HEK293 (cell line): ENCODE measurements around the gene SETD1A.

Source experiments
- CTCF ChIA-PET: fragments of 350-600 bp; formaldehyde crosslinking; extraction: SDS; loops from one replicate; lab custom pipeline; 2021; ENCODE audit warnings: antibody characterized with exemption; lab: Yijun Ruan, JAX
- POLR2A ChIA-PET: fragments of 300-600 bp; formaldehyde crosslinking; extraction: SDS; loops from one replicate; lab custom pipeline; 2020; ENCODE audit warnings: antibody characterized with exemption, inconsistent platforms; lab: Yijun Ruan, JAX
- H3K27ac ChIP-seq: fragments of 200-500 bp; sonication (Bioruptor generic); 2 replicates; pipeline ENCODE4 v1.5.1; 2014; ENCODE audit warnings: low read depth, low read length, control low read depth, inconsistent platforms; ENCODE audit errors: extremely low read depth
- H3K36me3 ChIP-seq, 2 experiments: fragments of 200-500 bp in 1 of 2; sonication (Bioruptor generic) in 1 of 2; 1 replicate in 1 of 2; 2 replicates in 1 of 2; pipeline ENCODE4 v1.5.1; 2014 to 2017; ENCODE audit warnings: inconsistent platforms in 2 of 2, low read length in 2 of 2; ENCODE audit not compliant: control insufficient read depth in 2 of 2, insufficient read depth in 1 of 2
- H3K4me1 ChIP-seq: fragments of 200-500 bp; sonication (Bioruptor generic); 2 replicates; pipeline ENCODE4 v1.5.1; 2014; ENCODE audit warnings: mild to moderate bottlenecking, low read length, inconsistent platforms; ENCODE audit not compliant: control insufficient read depth, insufficient read depth
- H3K4me3 ChIP-seq: 2 replicates; pipeline ENCODE4 v1.5.1; 2011; ENCODE audit warnings: low read depth, mild to moderate bottlenecking, control low read depth, low read length, moderate library complexity
- H3K9me3 ChIP-seq: fragments of 200-500 bp; sonication (Bioruptor generic); 2 replicates; pipeline ENCODE4 v1.5.1; 2014; ENCODE audit warnings: low read depth, low read length, inconsistent platforms; ENCODE audit not compliant: control insufficient read depth, insufficient read depth
- ELK4 ChIP-seq: IDR thresholded peaks from 2 replicates; pipeline ENCODE4 v1.6.1; 2011; ENCODE audit warnings: mild to moderate bottlenecking, low read depth, low read length, borderline replicate concordance
- IKZF3 ChIP-seq: fragments of 450-650 bp; IDR thresholded peaks from 2 replicates; pipeline ENCODE4 v1.5.0; 2018; ENCODE audit warnings: missing biosample characterization, mild to moderate bottlenecking, missing genetic modification characterization, moderate library complexity
- PBX3 ChIP-seq: sonication (generic); formaldehyde crosslinking; IDR thresholded peaks from 2 replicates; pipeline ENCODE4 v1.8.1; 2022; ENCODE audit warnings: mild to moderate bottlenecking, moderate library complexity, missing genetic modification reagents
- SCRT1 ChIP-seq: fragments of 450-650 bp; formaldehyde crosslinking; IDR thresholded peaks from 2 replicates; pipeline ENCODE4 v1.5.1; 2016; ENCODE audit warnings: missing biosample characterization, missing genetic modification characterization, borderline replicate concordance
- ZBTB17 ChIP-seq: fragments of 450-650 bp; formaldehyde crosslinking; IDR thresholded peaks from 2 replicates; pipeline ENCODE4 v1.5.1; 2016; ENCODE audit warnings: missing biosample characterization, missing genetic modification characterization
- ZBTB8A ChIP-seq: fragments of 450-650 bp; formaldehyde crosslinking; IDR thresholded peaks from 2 replicates; pipeline ENCODE4 v1.5.1; 2016; ENCODE audit warnings: missing biosample characterization, missing genetic modification characterization
- ZFHX2 ChIP-seq: fragments of 450-650 bp; formaldehyde crosslinking; conservative IDR thresholded peaks from 2 replicates; pipeline ENCODE4 v1.5.1; 2016; ENCODE audit warnings: missing biosample characterization, missing genetic modification characterization
- ZNF202 ChIP-seq: fragments of 450-650 bp; formaldehyde crosslinking; IDR thresholded peaks from 2 replicates; pipeline ENCODE4 v1.5.1; 2016; ENCODE audit warnings: missing biosample characterization, missing genetic modification characterization, borderline replicate concordance
- ZNF223 ChIP-seq: fragments of 450-650 bp; formaldehyde crosslinking; IDR thresholded peaks from 2 replicates; pipeline ENCODE4 v1.5.1; 2016; ENCODE audit warnings: missing biosample characterization, missing genetic modification characterization
- ZNF341 ChIP-seq: fragments of 450-650 bp; formaldehyde crosslinking; IDR thresholded peaks from 2 replicates; pipeline ENCODE4; 2016; ENCODE audit warnings: low read depth, missing biosample characterization, missing genetic modification characterization
- ZNF366 ChIP-seq: fragments of 450-650 bp; formaldehyde crosslinking; conservative IDR thresholded peaks from 2 replicates; pipeline ENCODE4 v1.5.1; 2016; ENCODE audit warnings: missing biosample characterization, missing genetic modification characterization
- ZNF398 ChIP-seq: fragments of 450-650 bp; formaldehyde crosslinking; IDR thresholded peaks from 2 replicates; pipeline ENCODE4 v1.5.1; 2017; ENCODE audit warnings: missing biosample characterization, missing genetic modification characterization
- ZNF561 ChIP-seq: fragments of 450-650 bp; IDR thresholded peaks from 2 replicates; pipeline ENCODE4 v1.5.1; 2018; ENCODE audit warnings: missing biosample characterization, missing genetic modification characterization, borderline replicate concordance
- ZNF580 ChIP-seq: fragments of 450-650 bp; formaldehyde crosslinking; IDR thresholded peaks from 2 replicates; pipeline ENCODE4 v1.5.1; 2016; ENCODE audit warnings: missing biosample characterization, missing genetic modification characterization
- ZSCAN18 ChIP-seq: fragments of 450-650 bp; formaldehyde crosslinking; IDR thresholded peaks from 2 replicates; pipeline ENCODE4 v1.5.1; 2016; ENCODE audit warnings: missing biosample characterization, missing genetic modification characterization
- TF ChIP-seq, protein P1 (sequence below): fragments of 450-650 bp; formaldehyde crosslinking; IDR thresholded peaks from 2 replicates; pipeline ENCODE4 v1.5.1; 2016; ENCODE audit warnings: missing biosample characterization, missing genetic modification characterization
- TF ChIP-seq, protein P2 (sequence below): fragments of 450-650 bp; formaldehyde crosslinking; IDR thresholded peaks from 2 replicates; pipeline ENCODE4 v1.5.1; 2016; ENCODE audit warnings: missing biosample characterization, missing genetic modification characterization
- TF ChIP-seq, protein P3 (sequence below): fragments of 450-650 bp; formaldehyde crosslinking; IDR thresholded peaks from 2 replicates; pipeline ENCODE4 v1.5.1; 2016; ENCODE audit warnings: missing biosample characterization, missing genetic modification characterization
- TF ChIP-seq, protein P4 (sequence below): fragments of 450-650 bp; formaldehyde crosslinking; IDR thresholded peaks from 2 replicates; pipeline ENCODE4 v1.5.1; 2017; ENCODE audit warnings: missing biosample characterization, missing genetic modification characterization

SETD1A gene

DNA sequence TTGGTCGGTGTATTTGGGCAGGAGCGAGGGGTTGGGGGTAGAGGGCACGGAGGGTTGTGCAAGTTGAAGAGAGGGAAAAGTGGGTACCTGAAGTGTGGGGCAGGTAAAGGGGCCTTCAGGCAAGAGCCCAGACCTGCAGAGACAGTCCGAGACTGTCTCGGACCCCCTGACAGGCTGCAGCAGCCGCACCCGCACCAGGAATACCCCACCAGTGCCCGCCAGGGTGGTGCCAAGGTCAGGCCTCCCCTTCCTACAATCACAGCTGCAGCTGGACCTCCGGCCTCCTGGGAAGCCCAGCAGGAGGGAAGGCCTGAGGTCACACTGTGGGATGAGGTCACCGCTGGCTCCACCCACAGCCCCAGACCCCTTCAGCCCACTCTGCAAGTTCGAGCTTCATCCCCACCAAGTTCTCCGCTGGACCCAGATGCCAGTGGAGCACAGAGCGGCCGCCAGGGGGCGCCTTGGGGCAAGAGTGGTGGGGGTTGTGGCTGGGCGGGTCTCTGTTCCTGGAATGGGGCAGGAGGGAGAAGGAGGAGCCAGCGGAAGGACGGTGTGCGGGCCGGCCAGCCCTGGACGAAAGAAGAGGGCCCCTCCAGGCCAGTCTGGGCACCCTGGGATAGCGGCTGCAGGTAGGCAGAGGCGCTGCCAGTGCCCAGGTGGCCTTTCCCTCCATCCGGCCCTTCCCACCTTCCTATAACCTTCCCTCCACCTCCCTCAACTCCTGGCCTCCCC, 27.3 kb downstream of the SETD1A start, which contains the start of gene HSD3B7 (continued):
- TF ChIP-seq, protein P1, sequence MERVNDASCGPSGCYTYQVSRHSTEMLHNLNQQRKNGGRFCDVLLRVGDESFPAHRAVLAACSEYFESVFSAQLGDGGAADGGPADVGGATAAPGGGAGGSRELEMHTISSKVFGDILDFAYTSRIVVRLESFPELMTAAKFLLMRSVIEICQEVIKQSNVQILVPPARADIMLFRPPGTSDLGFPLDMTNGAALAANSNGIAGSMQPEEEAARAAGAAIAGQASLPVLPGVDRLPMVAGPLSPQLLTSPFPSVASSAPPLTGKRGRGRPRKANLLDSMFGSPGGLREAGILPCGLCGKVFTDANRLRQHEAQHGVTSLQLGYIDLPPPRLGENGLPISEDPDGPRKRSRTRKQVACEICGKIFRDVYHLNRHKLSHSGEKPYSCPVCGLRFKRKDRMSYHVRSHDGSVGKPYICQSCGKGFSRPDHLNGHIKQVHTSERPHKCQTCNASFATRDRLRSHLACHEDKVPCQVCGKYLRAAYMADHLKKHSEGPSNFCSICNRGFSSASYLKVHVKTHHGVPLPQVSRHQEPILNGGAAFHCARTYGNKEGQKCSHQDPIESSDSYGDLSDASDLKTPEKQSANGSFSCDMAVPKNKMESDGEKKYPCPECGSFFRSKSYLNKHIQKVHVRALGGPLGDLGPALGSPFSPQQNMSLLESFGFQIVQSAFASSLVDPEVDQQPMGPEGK (tag by site-specific recombination) = peak; percentile 96
- TF ChIP-seq ZBTB8A (tag by site-specific recombination) = no peak
- TF ChIP-seq ZNF202 (tag by site-specific recombination) = no peak
- peak; percentile 81 for TF ChIP-seq IKZF3

DNA sequence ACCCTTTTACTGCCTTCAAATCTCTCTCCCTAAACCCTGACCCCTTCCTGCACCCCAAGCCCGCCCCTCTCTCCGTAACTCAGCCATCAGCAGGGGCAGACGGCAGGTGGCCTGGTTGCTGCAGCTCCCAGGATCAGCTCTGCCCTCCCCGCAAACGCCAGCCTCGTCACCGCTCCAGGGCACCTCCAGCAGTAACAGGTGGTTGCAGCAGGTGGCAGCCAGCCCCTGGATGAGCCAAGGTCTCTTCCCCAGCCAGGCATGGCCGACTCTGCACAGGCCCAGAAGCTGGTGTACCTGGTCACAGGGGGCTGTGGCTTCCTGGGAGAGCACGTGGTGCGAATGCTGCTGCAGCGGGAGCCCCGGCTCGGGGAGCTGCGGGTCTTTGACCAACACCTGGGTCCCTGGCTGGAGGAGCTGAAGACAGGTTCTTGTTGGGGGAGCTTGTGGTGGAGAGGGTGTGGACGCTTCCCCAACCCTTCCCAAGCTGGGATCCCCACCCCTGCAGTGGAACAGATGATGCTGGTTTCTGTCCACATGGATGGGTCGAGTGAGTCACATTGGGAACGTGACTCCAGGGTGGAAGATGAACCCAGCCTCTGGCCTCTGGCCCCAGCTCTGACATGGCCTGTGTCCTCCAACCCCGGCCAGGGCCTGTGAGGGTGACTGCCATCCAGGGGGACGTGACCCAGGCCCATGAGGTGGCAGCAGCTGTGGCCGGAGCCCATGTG, 28.0 kb downstream of the SETD1A start:
- no peak overlapping the region for H3K27ac ChIP-seq
- no peak for TF ChIP-seq PBX3 (CRISPR knock-in tag)
- no peak for TF ChIP-seq ZFHX2 (tag by site-specific recombination)
- TF ChIP-seq ZNF366 (tag by site-specific recombination) = no peak; the same call in 1 of the 2 replicates
- no peak for TF ChIP-seq ZNF580 (tag by site-specific recombination)
- no peak for TF ChIP-seq ZNF398 (tag by site-specific recombination)
- TF ChIP-seq SCRT1 (tag by site-specific recombination) = peak; percentile 100
- TF ChIP-seq ZNF341 (tag by site-specific recombination) = peak; percentile 33
- TF ChIP-seq ZNF223 (tag by site-specific recombination) = no peak
- TF ChIP-seq ZNF561 (tag by site-specific recombination) = no peak
- no peak for TF ChIP-seq ZSCAN18 (tag by site-specific recombination)
- no peak for TF ChIP-seq ELK4
- TF ChIP-seq, protein P2, sequence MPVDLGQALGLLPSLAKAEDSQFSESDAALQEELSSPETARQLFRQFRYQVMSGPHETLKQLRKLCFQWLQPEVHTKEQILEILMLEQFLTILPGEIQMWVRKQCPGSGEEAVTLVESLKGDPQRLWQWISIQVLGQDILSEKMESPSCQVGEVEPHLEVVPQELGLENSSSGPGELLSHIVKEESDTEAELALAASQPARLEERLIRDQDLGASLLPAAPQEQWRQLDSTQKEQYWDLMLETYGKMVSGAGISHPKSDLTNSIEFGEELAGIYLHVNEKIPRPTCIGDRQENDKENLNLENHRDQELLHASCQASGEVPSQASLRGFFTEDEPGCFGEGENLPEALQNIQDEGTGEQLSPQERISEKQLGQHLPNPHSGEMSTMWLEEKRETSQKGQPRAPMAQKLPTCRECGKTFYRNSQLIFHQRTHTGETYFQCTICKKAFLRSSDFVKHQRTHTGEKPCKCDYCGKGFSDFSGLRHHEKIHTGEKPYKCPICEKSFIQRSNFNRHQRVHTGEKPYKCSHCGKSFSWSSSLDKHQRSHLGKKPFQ (tag by site-specific recombination) = no peak
- TF ChIP-seq, protein P3, sequence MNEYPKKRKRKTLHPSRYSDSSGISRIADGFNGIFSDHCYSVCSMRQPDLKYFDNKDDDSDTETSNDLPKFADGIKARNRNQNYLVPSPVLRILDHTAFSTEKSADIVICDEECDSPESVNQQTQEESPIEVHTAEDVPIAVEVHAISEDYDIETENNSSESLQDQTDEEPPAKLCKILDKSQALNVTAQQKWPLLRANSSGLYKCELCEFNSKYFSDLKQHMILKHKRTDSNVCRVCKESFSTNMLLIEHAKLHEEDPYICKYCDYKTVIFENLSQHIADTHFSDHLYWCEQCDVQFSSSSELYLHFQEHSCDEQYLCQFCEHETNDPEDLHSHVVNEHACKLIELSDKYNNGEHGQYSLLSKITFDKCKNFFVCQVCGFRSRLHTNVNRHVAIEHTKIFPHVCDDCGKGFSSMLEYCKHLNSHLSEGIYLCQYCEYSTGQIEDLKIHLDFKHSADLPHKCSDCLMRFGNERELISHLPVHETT (tag by site-specific recombination) = no peak
- TF ChIP-seq, protein P4, sequence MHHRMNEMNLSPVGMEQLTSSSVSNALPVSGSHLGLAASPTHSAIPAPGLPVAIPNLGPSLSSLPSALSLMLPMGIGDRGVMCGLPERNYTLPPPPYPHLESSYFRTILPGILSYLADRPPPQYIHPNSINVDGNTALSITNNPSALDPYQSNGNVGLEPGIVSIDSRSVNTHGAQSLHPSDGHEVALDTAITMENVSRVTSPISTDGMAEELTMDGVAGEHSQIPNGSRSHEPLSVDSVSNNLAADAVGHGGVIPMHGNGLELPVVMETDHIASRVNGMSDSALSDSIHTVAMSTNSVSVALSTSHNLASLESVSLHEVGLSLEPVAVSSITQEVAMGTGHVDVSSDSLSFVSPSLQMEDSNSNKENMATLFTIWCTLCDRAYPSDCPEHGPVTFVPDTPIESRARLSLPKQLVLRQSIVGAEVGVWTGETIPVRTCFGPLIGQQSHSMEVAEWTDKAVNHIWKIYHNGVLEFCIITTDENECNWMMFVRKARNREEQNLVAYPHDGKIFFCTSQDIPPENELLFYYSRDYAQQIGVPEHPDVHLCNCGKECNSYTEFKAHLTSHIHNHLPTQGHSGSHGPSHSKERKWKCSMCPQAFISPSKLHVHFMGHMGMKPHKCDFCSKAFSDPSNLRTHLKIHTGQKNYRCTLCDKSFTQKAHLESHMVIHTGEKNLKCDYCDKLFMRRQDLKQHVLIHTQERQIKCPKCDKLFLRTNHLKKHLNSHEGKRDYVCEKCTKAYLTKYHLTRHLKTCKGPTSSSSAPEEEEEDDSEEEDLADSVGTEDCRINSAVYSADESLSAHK = no peak
- no peak for TF ChIP-seq ZBTB17

More for the DNA sequence above, 28.0 kb downstream of the SETD1A start:
- POLR2A ChIA-PET = interaction anchor here (0.9 to 2.9 kb wide), 8 partner anchors 12 to 195 kb away, joined by 3 to 13 read pairs (median 4); partner anchors contain the start of genes FUS, ZNF646 and ZNF668
- CTCF ChIA-PET = interaction anchor here (0.6 to 4.2 kb wide), 49 partner anchors 9 to 1182 kb away, joined by 3 to 25 read pairs (median 4); partner anchors contain the start of genes ARMC5, KAT8, MVP and ZNF646
- Histone ChIP-seq H3K4me3 (no peak overlapping the region), H3K36me3 (peaks cover 0 to 66% of the 10 kb centered on the region in 2 experiments; a peak in 2 of 3 replicates), H3K4me1 (no peaks in the 10 kb centered on the region), H3K9me3 (no peaks in the 10 kb centered on the region)
